ENCODE data around the gene TRAPPC2L.

Gene TRAPPC2L

DNA sequence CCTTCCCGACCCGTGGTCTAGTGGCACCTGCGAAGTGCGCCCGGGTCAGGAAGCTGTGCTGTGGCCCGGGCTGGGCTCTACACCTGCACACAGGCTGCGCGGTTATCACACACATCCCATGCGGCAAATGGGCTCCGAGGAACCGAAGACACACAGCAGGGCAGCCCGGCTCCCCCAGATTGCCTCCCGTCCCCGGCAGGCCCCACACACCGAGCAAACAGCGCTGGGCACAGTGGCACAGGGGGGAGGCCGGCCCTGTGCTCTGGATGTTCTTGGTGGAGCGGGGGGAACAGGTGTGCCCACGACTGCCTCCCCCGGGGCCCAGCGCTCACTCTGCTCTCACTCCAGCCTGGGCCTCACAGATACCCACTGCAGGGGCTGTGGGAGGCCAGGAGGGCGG lies 38.4 kb downstream of the TRAPPC2L start:
- DNase-seq (ENCODE audit: low read depth, low spot score): no peak
- TF ChIP-seq, protein P1, sequence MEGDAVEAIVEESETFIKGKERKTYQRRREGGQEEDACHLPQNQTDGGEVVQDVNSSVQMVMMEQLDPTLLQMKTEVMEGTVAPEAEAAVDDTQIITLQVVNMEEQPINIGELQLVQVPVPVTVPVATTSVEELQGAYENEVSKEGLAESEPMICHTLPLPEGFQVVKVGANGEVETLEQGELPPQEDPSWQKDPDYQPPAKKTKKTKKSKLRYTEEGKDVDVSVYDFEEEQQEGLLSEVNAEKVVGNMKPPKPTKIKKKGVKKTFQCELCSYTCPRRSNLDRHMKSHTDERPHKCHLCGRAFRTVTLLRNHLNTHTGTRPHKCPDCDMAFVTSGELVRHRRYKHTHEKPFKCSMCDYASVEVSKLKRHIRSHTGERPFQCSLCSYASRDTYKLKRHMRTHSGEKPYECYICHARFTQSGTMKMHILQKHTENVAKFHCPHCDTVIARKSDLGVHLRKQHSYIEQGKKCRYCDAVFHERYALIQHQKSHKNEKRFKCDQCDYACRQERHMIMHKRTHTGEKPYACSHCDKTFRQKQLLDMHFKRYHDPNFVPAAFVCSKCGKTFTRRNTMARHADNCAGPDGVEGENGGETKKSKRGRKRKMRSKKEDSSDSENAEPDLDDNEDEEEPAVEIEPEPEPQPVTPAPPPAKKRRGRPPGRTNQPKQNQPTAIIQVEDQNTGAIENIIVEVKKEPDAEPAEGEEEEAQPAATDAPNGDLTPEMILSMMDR (IDR thresholded peaks at IDR 0.05; ENCODE audit: low read depth, low read length): no peak
- no peak overlapping the region for H3K4me3 ChIP-seq (ENCODE audit: low read depth, low read length)
- in situ Hi-C loops (cut with HindIII; ENCODE audit: low sequenced_read_pairs): no loop called here

DNA sequence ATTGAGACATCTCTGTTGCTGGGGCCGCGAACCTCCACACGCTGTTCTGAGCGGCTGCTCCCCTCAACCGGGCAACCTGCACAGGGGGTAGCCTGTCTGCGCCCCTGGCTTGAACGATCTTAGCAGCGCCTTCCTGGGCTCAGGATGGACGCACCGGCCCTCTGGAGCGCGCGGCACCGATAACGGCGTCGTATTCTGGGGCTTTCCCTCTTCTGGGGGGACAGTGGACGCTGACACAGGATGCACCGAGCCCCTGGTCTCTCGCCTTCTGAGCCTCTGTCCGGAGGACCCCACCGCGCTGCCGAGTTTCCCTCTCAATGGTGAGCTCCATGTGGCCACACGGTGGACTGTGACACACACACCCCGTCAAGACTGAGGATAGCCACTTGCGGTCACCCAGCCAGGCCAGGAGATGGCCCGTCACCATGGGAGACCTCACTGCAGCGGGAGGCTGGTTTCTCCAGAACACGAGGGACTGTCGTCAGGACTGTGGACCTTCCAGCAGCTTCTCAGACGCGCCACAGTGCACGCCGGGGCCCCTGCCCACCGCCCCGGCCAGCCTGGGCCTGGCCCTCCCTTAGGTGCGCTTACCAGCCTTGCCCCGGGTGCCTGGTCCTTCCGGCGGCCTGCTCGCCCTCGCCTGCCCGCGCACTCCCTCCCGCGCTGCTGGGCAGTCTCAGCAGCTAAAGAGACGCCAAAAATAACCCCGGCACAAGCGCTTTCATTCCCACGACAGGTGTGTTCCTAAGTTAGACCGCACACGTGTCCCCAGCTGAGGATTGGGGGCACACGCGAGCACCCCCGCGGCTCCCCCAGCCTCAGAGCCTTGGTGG lies 39.5 kb downstream of the TRAPPC2L start:
- in situ Hi-C loops (cut with HindIII; ENCODE audit: low sequenced_read_pairs): no loop called here

DNA sequence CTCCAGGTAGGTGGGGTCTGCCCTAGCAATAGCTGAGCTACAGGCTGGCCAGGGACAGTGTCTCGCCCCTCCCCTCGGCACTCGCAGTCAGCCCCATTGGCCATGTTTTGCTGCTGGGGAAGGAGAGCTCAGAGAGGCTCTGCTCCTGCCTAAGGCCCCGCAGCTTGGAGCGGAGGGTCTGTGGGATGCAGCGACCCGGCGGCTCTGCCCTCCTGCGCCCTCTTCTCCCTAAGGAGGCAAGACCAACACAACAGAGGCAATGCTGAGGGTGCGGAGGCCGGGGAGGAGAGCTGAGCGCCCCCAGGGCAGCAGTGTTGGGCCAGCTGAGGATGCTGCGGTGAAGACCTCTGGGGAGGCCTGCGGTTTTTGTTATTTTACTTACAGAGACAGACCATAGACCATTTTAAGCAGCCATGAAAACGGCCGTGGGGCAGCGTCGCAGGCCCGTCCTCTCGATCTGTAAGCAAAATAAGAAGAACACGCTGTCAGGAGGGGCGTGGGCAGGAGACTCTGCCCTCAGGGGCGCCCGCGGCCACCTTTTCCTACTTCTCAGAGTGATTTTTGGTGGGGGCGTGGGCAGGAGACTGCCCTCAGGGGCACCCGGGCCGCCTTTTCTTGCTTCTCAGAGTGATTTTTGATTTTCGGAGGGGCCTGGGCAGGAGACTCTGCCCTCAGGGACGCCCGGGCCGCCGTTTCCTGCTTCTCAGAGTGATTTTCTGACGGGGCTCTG lies 40.9 kb downstream of the TRAPPC2L start:
- TF ChIP-seq, protein P1 (IDR thresholded peaks at IDR 0.05; ENCODE audit: low read depth, low read length): no peak
- no peak overlapping the region for H3K4me3 ChIP-seq (ENCODE audit: low read depth, low read length)
- in situ Hi-C loops (cut with HindIII; ENCODE audit: low sequenced_read_pairs): no loop called here
- no peak for DNase-seq (ENCODE audit: low read depth, low spot score)

More for the DNA sequence above, 39.5 kb downstream of the TRAPPC2L start:
- DNase-seq (ENCODE audit: low read depth, low spot score): no peak
- TF ChIP-seq, protein P1 (IDR thresholded peaks at IDR 0.05; ENCODE audit: low read depth, low read length): no peak
- no peak overlapping the region for H3K4me3 ChIP-seq (ENCODE audit: low read depth, low read length)

DNA sequence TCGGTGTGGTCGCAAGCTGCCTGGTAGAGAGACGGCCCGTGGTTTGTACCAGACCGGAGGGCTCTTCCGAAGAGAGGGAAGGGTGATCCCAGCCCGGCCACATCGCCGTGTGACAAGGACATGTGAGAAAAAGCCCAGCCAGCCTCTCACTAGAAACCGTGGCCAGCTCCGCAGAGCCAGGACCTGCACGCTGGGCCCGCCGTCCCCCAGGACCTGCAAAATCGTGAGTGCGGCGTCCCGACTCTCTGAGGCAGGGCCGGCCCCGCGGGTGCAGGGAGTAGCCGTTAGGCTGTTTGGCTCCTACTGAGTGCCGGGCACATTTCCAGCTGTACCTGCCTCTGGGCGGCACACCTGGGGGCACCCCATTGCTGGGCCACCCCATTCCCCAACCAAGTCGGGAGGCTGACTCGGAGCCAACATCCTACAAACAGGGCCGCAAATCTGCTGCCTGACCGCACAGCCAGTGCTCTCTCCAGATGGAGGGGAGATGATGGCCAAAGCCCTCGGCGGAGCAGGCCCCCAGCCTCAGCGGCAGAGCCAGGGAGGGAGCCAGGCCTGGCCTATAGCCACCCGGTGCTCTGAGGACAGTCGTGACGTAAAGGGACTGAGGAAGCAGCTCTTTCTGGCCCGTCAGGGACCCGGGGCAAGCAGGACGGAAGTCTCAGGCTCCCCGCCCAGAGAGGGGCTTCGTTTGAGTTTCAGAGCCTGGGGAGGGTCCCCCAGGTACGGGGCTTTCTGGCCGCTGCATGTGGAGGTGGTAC lies 43.2 kb downstream of the TRAPPC2L start:
- no peak overlapping the region for H3K4me3 ChIP-seq (ENCODE audit: low read depth, low read length)
- no peak for DNase-seq (ENCODE audit: low read depth, low spot score)
- in situ Hi-C loops (cut with HindIII; ENCODE audit: low sequenced_read_pairs): no loop called here
- TF ChIP-seq, protein P1 (IDR thresholded peaks at IDR 0.05; ENCODE audit: low read depth, low read length): no peak

DNA sequence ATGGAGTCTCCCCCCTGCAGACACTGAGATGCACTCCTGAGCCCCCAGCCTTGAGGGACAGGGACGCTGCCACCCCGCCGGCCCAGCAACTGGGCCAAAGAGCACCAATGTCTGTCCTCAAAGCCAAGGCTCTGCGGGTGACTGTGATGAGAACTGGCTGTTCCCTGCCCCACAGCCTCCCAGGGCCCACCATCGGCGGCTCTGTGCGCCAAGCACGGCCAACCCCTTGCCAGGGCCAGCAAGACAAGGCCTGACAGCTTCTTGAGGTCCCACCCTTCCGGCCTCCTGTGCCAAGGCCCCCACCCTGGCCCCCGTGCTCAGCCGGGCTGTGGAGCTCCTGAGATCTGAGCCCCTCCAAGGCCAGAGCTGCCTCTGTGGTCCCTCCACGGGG lies 43.7 kb downstream of the TRAPPC2L start:
- DNase-seq (ENCODE audit: low read depth, low spot score): no peak
- in situ Hi-C loops (cut with HindIII; ENCODE audit: low sequenced_read_pairs): no loop called here
- TF ChIP-seq, protein P1 (IDR thresholded peaks at IDR 0.05; ENCODE audit: low read depth, low read length): no peak
- no peak overlapping the region for H3K4me3 ChIP-seq (ENCODE audit: low read depth, low read length)

DNA sequence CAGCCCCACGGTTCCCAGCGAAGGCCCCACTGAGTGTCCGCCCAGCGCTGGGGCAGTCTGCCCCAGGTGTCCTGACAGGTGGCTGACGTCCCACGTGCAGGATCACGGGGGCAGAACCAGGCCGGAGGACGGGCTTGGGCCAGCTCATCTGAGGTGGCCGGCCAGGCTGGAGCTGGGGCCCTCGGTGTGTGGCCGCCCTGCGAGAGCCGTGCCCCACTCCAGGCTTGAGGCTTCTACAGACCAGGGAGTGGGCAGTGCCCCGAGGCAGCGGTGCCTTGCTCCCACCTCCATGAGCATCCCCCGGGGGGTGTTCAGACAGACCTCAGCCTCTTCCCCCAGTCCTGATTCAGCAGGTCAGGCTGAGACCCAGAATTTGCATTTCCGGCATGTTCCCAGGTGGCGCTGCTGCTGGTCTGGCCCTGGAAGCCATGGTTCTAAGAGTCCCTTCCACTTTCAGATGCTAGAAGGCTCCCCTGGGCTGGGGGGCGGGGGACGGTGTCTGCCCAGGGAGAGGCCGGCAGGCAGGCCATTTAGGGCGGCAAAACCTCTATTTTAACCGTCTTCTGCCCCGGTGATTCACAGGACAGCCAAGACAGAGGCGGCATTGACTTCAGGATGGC lies 44.9 kb downstream of the TRAPPC2L start:
- TF ChIP-seq, protein P1 (IDR thresholded peaks at IDR 0.05; ENCODE audit: low read depth, low read length): no peak
- no peak for DNase-seq (ENCODE audit: low read depth, low spot score)
- H3K4me3 ChIP-seq (ENCODE audit: low read depth, low read length): no peak overlapping the region
- in situ Hi-C loops (cut with HindIII; ENCODE audit: low sequenced_read_pairs): no loop called here
